Kidney (tissue), 14 donors: ENCODE data around the gene ADCK1. TPM values are rescaled to one million over a fixed set of nuclear protein-coding genes. Genes with fewer than 3 reads are reported as not detected.

ENCODE experiments used
- DNase-seq, 5 donors: peaks; one replicate each; pipeline ENCODE4 v3.0.0-alpha.2; 2013 to 2020
- FAIRE-seq: peaks from 2 replicates; lab custom pipeline; 2012; peaks lifted over from hg19 to GRCh38; lab: Jason Lieb, UNC
- H3K27ac ChIP-seq, 2 donors: one replicate each; pipeline ENCODE4 v1.7.0; 2013; ENCODE audit warnings: low read depth in 2 of 2, low read length in 2 of 2, inconsistent platforms in 1 of 2
- H3K27me3 ChIP-seq: one replicate; pipeline ENCODE4 v1.7.1; 2013; ENCODE audit warnings: low read length, inconsistent platforms; ENCODE audit not compliant: control insufficient read depth, insufficient read depth
- H3K36me3 ChIP-seq, 3 donors: one replicate each; pipeline versions ENCODE4 v1.7.0 to v1.7.1; 2013; ENCODE audit warnings: low read length in 3 of 3, control low read depth in 1 of 3, inconsistent platforms in 1 of 3; ENCODE audit not compliant: insufficient read depth in 3 of 3, control insufficient read depth in 2 of 3
- H3K4me1 ChIP-seq, 3 donors: one replicate each; pipeline versions ENCODE4 v1.7.0 to v1.7.1; 2013; ENCODE audit warnings: low read length in 3 of 3, inconsistent platforms in 1 of 3, low read depth in 1 of 3; ENCODE audit not compliant: control insufficient read depth in 2 of 3, insufficient read depth in 2 of 3
- H3K4me3 ChIP-seq, 3 donors: one replicate each; pipeline versions ENCODE4 v1.7.0 to v1.8.1; 2013; ENCODE audit warnings: low read length in 3 of 3, control low read depth in 1 of 3, inconsistent platforms in 1 of 3
- H3K9ac ChIP-seq, 3 donors: one replicate each; pipeline versions ENCODE4 v1.7.0 to v1.7.1; 2013; ENCODE audit warnings: low read length in 3 of 3, control low read depth in 1 of 3, inconsistent platforms in 1 of 3
- H3K9me3 ChIP-seq, 3 donors: one replicate each; pipeline versions ENCODE4 v1.7.0 to v1.7.1; 2013; ENCODE audit warnings: low read length in 3 of 3, control low read depth in 1 of 3, inconsistent platforms in 1 of 3; ENCODE audit not compliant: control insufficient read depth in 2 of 3, insufficient read depth in 1 of 3
- CTCF ChIP-seq: IDR thresholded peaks from 3 replicates; pipeline ENCODE4 v1.5.1; 2012; ENCODE audit warnings: mild to moderate bottlenecking, moderate library complexity, borderline replicate concordance; ENCODE audit not compliant: insufficient read depth; ENCODE audit errors: extremely low read depth
- intact Hi-C: fragments of 100-400 bp; cut with DNase I; formaldehyde crosslinking; loops from one replicate; pipeline ENCODE4 v1.11.1; 2022
- polyA plus RNA-seq: library from polyadenylated mRNA; stranded (reverse); fragments of 350-450 nt; fragmentation: Illumina TruSeq; extraction: RNeasy Lipid Tissue Mini Kit (QIAGEN cat#74804); gene quantifications from one replicate; pipeline ENCODE4 v1.2.3, GENCODE V29; 2014; ENCODE audit warnings: low read depth, low replicate concordance; ENCODE audit not compliant: insufficient read depth
- total RNA-seq: library from RNA; stranded (reverse); fragmentation: NEBNext Ultra II Directional; extraction: Animal tissue kit (Norgen Biotek cat#: 25700); gene quantifications from one replicate; pipeline ENCODE4 v1.2.1, GENCODE V29; 2021
- donor health status: control.
- donor health status: control.
- donor health status: control.
- donor health status: control.
- donor health status: control.
- donor health status: DM: yes; HTN: yes; CAD: no.
- donor health status: Normal renal cell carcinoma (clear cell type).

Gene ADCK1
- total and polyA plus RNA-seq, 2 donors from 2014 or later = 8.0 to 10.3 TPM

GRCh38 chr14:77859934-77860570 lies 60.1 kb downstream of the ADCK1 start:
- H3K4me3 ChIP-seq = no peak overlapping the region
- H3K27me3 ChIP-seq = no peaks in the 10 kb centered on the region
- intact Hi-C loops = loop anchor here (10.0 kb wide), 1 partner anchor 705 kb away; no protein-coding TSS in a partner anchor
- no peak for DNase-seq
- no peaks in the 10 kb centered on the region for H3K4me1 ChIP-seq
- no peak overlapping the region for H3K27ac ChIP-seq
- no peak for TF ChIP-seq CTCF
- no peaks in the 10 kb centered on the region for H3K36me3 ChIP-seq
- H3K9ac ChIP-seq = no peak overlapping the region
- FAIRE-seq = no peak
- no peaks in the 10 kb centered on the region for H3K9me3 ChIP-seq

- Histone ChIP-seq H3K4me3 (no peak overlapping the region), H3K4me1 (no peaks in the 10 kb centered on the region), H3K27me3 (no peaks in the 10 kb centered on the region), H3K9ac (no peak overlapping the region), H3K36me3 (no peaks in the 10 kb centered on the region), H3K9me3 (no peaks in the 10 kb centered on the region), H3K27ac (no peak overlapping the region)
- DNase-seq (no peak), FAIRE-seq (no peak)
- TF ChIP-seq CTCF = no peak
- intact Hi-C loops = loop anchor here (10.0 kb wide), 1 partner anchor 704 kb away; no protein-coding TSS in a partner anchor
Measured at GRCh38 chr14:77861201-77861600, 61.3 kb downstream of the ADCK1 start.

GRCh38 chr14:77862154-77862786 lies 62.4 kb downstream of the ADCK1 start:
- Histone ChIP-seq H3K4me1 (no peaks in the 10 kb centered on the region), H3K36me3 (no peaks in the 10 kb centered on the region), H3K9ac (no peak overlapping the region), H3K27me3 (no peaks in the 10 kb centered on the region), H3K9me3 (no peaks in the 10 kb centered on the region), H3K27ac (no peak overlapping the region), H3K4me3 (no peak overlapping the region)
- TF ChIP-seq CTCF = peak; percentile 93
- peak; percentile 70 to 87 (median 81) for DNase-seq
- intact Hi-C loops = loop anchor here (10.0 kb wide), 1 partner anchor 703 kb away; no protein-coding TSS in a partner anchor
- no peak for FAIRE-seq
